BE2C (cell line): ENCODE data around the gene RABGGTA.

Experiments used
- DNase-seq: peaks from one replicate; pipeline ENCODE4 v3.0.0-alpha.2; 2020
- H3K27me3 ChIP-seq: fragments of 250-450 bp; sonication (Bioruptor Pico); 2 replicates; pipeline ENCODE4 v1.5.1; 2020; ENCODE audit warnings: mild to moderate bottlenecking
- H3K36me3 ChIP-seq: fragments of 250-450 bp; sonication (Bioruptor Pico); 2 replicates; pipeline ENCODE4 v1.5.1; 2020; ENCODE audit warnings: mild to moderate bottlenecking
- H3K4me1 ChIP-seq: fragments of 250-450 bp; sonication (Bioruptor Pico); 2 replicates; pipeline ENCODE4 v1.5.1; 2020
- H3K4me3 ChIP-seq: 2 replicates; pipeline ENCODE4 v1.5.1; 2011; ENCODE audit warnings: low read depth, low read length
- H3K9me3 ChIP-seq: fragments of 250-450 bp; sonication (Bioruptor Pico); 2 replicates; pipeline ENCODE4 v1.5.1; 2020
- TF ChIP-seq, protein P1 (sequence below): IDR thresholded peaks from 2 replicates; pipeline ENCODE4 v1.5.1; 2012; ENCODE audit warnings: mild to moderate bottlenecking, low read depth, low read length

RABGGTA gene

DNA sequence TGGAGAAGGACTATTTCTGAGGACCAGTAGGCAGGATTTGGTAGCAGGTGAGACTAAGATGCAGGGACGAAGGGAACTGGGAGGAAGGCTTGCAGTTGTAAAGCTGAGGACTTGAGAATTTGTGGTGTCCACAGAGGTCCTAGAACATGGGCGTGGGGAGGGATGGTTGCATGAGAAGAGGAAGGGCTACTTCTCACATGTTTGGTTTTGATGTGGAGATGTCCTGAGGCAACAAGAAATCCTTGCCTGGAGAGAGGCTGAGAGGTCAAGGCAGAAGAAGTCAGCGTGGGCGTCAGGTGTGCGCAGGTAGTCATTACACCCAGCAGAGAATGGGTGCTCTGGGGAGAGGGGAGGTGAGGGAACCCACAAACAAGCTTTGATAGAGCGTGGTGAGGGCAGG, 5.7 kb upstream of the RABGGTA start:
- H3K4me3 ChIP-seq: no peak overlapping the region

DNA sequence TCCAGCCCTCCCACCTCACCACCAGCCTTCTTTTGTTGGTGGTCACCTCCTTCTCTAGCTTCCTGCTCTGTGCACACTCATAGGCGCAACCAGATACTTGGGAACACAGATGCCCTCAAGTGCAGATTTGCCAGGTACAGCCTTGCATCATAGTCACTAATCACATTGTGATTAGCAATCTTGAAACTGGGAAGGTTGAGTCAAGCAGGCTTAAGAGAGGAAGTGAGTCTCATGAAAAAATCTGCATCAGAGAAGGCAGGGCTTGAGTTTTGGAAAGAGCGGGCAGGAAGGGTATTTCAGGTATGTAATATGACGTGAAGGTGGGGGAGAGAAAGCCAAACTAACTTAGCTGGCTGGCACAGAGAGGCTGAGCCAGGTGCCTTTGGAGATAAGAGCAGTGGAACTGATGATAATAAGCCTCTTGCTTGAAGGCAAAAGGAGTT, 2.7 kb upstream of the RABGGTA start:
- DNase-seq: no peak
- TF ChIP-seq, protein P1, sequence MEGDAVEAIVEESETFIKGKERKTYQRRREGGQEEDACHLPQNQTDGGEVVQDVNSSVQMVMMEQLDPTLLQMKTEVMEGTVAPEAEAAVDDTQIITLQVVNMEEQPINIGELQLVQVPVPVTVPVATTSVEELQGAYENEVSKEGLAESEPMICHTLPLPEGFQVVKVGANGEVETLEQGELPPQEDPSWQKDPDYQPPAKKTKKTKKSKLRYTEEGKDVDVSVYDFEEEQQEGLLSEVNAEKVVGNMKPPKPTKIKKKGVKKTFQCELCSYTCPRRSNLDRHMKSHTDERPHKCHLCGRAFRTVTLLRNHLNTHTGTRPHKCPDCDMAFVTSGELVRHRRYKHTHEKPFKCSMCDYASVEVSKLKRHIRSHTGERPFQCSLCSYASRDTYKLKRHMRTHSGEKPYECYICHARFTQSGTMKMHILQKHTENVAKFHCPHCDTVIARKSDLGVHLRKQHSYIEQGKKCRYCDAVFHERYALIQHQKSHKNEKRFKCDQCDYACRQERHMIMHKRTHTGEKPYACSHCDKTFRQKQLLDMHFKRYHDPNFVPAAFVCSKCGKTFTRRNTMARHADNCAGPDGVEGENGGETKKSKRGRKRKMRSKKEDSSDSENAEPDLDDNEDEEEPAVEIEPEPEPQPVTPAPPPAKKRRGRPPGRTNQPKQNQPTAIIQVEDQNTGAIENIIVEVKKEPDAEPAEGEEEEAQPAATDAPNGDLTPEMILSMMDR: no peak

More for the DNA sequence above, 5.7 kb upstream of the RABGGTA start:
- no peak for DNase-seq
- TF ChIP-seq, protein P1: no peak
- no peaks in the 10 kb centered on the region for H3K27me3 ChIP-seq
- H3K9me3 ChIP-seq: no peaks in the 10 kb centered on the region
- H3K36me3 ChIP-seq: no peaks in the 10 kb centered on the region
- H3K4me1 ChIP-seq: peaks cover 2% of the 10 kb centered on the region; the same call in 1 of the 2 replicates

GRCh38 chr14:24273422-24273998, 2.1 kb upstream of the RABGGTA start:
- no peak for DNase-seq
- TF ChIP-seq, protein P1: peak; percentile 31
- H3K27me3 ChIP-seq: no peaks in the 10 kb centered on the region

More for the DNA sequence above, 2.7 kb upstream of the RABGGTA start:
- Histone ChIP-seq H3K4me1 (peaks cover under 1% of the 10 kb centered on the region; the same call in 1 of the 2 replicates), H3K36me3 (no peaks in the 10 kb centered on the region), H3K4me3 (no peak overlapping the region), H3K9me3 (no peaks in the 10 kb centered on the region), H3K27me3 (no peaks in the 10 kb centered on the region)

GRCh38 chr14:24272467-24272866, 1.1 kb upstream of the RABGGTA start:
- no peaks in the 10 kb centered on the region for H3K9me3 ChIP-seq
- no peaks in the 10 kb centered on the region for H3K4me1 ChIP-seq
- no peak overlapping the region for H3K4me3 ChIP-seq
- no peaks in the 10 kb centered on the region for H3K27me3 ChIP-seq
- H3K36me3 ChIP-seq: no peaks in the 10 kb centered on the region
- TF ChIP-seq, protein P1: no peak
- no peak for DNase-seq

More at GRCh38 chr14:24273422-24273998, 2.1 kb upstream of the RABGGTA start:
- Histone ChIP-seq H3K9me3 (no peaks in the 10 kb centered on the region), H3K36me3 (no peaks in the 10 kb centered on the region), H3K4me3 (no peak overlapping the region), H3K4me1 (no peaks in the 10 kb centered on the region)

DNA sequence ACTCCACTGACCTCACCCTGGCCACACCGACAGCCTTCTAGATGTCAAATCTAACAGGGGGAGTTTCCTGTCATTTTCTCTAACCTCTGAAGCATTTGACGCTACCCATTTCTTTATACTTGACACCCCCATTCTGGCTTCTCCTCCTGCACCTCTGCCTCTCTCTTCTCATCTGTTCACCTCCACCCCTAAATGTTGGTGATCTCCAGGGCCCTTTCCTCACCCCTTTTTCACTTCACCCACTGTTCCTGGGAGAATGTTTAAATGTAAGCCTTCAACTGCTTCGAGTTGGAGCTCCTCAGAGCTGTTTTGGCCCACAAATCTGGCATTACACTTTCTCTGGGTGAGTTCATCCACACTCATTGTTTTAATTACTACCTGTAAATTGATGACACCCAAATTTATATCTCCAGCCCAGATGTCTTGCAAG, 452 bp upstream of the RABGGTA start:
- Histone ChIP-seq H3K9me3 (no peaks in the 10 kb centered on the region), H3K4me1 (no peaks in the 10 kb centered on the region), H3K4me3 (peak overlapping the region; percentile 76), H3K27me3 (no peaks in the 10 kb centered on the region), H3K36me3 (no peaks in the 10 kb centered on the region)
- no peak for DNase-seq
- TF ChIP-seq, protein P1: no peak

- Histone ChIP-seq H3K4me1 (no peaks in the 10 kb centered on the region), H3K9me3 (no peaks in the 10 kb centered on the region), H3K27me3 (no peaks in the 10 kb centered on the region), H3K36me3 (no peaks in the 10 kb centered on the region), H3K4me3 (peak overlapping the region; percentile 76)
- TF ChIP-seq, protein P1: no peak
- DNase-seq: no peak
Observed at GRCh38 chr14:24270537-24271133, 762 bp downstream of the RABGGTA start.
